Measurements from ENCODE around the gene YES1.

Gene YES1

DNA sequence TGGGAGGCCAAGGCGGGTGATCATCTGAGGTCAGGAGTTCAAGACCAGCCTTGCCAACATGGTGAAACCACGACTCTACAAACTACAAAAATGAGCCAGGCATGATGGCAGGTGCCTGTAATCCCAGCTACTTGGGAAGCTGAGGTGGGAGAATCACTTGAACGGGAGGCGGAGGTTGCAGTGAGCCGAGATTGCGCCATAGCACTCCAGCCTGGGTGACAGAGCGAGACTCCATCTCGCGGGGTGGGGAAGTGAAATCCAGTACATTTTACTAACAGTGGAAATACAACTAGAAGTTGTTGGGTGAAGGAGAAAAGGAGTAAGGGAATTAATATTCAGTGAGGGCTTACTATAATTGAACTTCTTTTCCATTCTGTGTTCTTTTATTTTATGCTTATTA is 86.4 kb downstream of the YES1 start:
- no peak for DNase-seq (ENCODE audit: low spot score)

DNA sequence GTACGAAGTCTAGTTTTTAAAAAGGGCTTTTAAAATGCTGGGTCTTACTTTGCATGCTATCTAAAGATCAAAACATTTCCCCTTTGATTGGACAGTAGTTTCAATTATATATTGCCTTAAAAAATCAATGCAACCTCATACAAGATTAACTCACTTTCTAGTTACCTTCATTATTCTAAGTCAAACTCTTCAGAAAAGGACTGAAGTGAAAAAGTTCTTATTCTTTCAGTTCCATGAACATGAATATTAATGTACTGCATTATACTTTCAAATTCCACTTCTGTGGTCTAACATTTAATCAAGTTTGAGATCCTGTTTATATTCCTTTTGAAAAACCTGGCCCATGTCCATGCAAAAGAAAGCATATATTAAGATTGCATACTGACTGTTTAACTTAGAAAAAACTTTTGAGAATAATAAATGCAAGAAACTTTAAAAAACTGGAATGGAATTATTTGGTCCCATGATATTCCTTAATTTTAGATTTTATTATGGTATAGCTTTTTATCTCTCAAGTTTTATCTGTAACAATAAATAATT is 88.4 kb downstream of the YES1 start:
- DNase-seq (ENCODE audit: low spot score), result no peak

DNA sequence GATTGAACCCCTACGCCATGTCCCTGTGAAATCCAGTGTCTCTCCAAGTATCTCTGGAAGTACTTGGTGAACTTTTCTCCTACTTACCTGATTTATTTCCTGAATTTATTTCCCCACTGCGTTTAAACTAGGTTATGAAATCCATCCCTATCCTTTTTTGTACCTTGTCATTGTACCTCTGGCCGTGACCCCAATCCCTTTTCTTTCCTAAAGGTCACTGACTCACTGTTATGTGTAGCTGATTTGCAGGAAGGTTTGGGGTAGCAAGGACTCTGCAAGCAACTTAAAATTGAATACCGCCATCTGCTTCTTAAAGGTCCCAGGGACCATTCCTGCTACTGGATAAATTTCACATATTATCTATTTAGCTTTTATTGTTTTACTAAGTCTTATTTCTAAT is 95.0 kb downstream of the YES1 start:
- DNase-seq (ENCODE audit: low spot score), result no peak

DNA sequence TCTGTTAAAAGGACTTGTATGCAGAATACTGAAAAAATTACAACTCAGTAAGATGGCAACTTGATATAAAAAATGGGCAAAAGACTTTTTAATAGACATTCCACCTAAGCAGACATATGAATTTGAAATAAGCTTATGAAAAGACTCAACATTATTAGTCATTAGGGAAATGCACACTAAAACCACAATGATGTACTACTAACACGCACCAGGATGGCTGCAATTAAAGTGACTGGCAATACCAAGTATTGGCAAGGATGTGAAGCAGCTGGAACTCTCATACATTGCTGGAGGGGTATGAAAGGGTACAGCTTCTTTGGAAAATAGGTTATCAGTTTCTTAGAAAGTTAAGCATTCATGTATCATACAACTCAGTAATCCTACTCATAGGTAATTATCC is 96.4 kb downstream of the YES1 start:
- no peak for DNase-seq (ENCODE audit: low spot score)

DNA sequence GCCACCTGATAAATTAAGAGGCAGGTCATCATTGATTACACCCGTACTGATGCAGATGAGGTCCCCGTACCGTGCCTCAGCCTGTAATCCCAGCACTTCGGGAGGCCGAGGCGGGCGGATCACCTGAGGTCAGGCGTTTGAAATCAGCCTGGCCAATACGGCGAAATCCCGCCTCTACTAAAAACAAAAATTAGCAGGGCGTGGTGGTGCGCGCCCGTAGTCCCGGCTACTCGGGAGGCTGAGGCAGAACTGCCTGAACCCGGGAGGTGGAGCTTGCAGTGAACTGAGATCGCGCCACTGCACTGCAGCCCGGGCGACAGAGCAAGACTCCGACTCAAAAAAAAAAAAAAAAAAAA is 98.9 kb downstream of the YES1 start:
- no peak for DNase-seq (ENCODE audit: low spot score)

DNA sequence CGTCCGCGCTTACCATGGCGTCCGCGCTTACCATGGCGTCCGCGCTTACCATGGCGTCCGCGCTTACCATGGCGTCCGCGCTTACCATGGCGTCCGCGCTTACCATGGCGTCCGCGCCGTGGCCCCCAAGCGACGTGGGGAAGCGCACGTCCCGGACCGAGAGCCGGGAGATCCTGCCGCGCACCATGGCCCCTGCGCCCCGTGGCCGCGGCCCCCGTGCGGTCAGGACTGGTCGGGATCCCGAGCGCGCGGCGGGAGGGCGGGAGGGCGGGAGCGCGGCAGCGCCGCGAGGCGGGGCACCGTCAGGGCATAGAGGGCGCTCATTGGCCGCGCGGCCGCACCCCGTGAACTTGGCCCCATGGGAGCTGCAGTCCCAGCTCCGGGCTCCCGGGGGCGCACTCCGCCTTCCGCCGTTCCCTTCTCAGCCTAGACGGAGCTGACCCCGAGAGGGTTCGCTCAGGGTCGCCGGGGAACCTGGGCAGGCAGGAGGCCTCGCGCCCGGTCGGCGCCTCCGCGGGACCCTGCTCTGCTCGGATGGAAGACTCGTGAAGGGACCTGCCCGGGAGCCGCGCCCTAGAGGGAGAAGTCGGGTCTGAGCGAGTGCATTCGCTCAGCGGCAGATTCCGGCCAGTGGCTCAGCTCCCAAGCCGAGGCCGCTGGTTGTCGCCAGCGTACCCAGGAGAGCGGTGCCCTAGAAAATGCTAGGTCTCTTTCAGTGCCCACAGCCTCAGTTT is 99.5 kb downstream of the YES1 start, which contains the start of gene ENOSF1:
Gene ENOSF1, minus strand, starts transcription at position 230 of the 734 bp plus-strand sequence. Its CDS starts 43 bp downstream, at position 187.
- DNase-seq (ENCODE audit: low spot score), result peak; percentile 80

DNA sequence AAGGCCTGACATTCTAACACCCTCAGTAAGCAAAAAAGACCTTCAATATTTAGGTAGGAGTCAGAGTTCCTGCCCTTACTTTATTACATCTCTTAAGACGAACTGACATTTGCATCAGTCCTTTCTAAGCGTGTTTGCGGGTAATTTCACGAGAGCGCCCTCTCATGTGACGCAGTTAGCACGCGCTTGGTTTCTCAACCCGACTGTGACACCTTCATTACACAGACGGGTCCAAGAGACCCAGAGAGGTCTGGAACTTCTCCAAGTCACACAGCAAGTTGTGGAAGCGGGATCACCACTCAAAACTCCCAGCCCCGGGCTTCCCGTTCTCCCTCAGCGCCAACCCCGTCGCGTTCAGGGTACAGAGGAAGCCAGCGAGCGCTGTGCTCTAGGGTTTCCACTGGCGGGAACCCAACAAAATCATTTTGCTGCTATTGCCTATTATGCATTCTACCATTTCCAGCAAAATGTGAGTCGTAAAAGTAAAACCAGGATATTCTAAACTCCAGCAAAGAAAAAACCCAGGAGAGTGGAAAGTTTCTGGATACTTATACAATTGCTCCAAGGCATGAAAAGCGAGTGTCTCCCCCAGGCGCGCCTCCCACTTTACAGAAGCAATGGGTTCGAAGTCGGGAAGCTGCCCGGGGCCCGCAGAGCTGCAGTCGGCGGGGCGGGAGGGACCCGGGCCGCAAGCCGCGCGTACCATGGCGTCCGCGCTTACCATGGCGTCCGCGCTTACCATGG is 100.2 kb downstream of the YES1 start:
- peak; percentile 58 for DNase-seq (ENCODE audit: low spot score)

DNA sequence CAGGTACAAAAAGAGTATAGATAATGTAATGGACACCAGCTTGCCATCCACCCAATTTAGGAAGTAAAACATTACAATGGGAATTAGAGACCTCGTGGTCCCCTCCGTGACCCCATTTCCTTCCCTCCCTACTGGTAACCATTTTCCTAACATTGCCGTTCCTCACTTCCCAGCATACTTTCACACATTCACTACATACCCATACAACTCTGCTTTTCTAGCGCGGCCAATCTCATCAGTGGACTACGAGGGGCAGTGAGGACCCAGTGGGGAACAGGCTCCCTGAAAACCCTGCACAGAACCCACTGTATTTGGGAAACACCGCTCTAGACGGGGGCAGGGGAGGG is 100.8 kb downstream of the YES1 start:
- no peak for DNase-seq (ENCODE audit: low spot score)

DNA sequence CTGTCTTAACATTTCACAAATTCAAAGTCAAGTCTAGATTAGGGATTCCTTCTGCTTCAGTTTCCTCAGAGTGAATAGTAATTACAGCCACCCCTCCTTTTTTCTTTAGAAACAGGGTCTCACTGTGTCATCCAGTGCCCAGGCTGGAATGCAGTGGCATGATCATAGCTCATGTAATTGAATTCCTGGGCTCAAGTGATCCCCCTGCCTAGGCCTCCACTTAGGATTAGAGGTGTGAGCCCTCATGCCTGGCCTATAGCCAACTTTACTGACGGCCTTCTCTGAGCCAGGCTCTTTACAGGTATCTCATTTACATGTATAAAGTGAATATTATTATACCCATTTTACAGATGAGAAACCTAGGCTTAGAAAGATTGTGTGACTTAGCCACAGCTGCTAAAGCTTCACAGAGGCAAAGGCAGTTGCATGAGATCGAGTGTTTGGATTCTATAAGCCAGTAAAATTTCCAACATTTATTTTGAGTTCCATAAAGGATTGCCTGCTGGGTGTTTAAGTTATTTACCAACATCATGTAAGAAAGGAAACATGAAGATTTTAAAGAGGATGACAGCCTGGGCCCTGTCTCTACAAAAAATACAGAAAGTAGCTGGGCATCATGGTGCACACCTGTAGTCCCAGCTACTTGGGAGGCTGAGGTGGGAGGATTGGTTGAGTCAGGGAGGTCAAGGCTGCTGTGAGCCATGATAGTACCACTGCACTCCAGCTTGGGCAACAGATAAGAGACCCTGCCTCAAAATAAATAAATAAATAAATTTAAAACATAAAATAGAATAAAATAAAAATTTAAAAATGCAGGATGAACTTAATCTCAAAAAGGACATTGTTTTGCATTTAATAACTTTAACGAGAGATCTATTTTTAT is 101.4 kb downstream of the YES1 start:
- DNase-seq (ENCODE audit: low spot score), result no peak

DNA sequence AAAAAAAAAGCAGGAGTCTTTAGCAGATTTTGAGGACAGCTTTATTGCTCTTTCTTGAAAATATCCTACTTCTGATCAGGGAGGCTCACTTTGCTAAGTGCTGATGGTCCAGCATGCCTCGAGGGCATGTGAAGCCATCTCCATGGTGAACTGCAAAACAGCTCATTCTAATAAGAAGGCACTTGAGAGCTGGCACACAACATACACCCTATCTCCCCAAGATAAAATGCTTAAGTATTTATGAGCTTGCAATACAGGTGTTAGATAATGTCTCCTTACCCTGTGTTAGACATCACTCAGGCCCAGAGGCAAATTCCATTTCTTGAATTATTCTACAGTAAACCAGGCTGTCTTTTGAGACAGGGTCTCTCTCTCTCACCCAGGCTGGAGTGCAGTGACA is 102.3 kb downstream of the YES1 start:
- no peak for DNase-seq (ENCODE audit: low spot score)

DNA sequence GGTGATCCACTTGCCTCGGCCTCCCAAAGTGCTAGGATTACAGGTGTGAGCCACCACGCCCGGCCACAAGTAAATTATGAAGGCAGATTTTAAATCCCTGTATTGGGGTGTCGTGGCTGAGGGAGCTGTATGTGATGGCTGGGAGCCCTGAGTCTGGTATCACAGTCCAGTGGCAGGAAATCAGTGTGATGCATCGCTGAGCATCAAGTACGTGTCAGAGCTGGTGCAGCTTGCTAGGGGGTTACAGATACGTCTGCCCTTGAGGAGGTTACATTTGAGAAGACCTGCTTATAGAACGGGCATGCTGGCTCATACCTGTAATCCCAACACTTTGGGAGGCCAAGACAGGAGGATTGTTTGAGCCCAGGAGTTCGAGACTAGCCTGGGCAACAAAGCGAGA is 103.9 kb downstream of the YES1 start:
- DNase-seq (ENCODE audit: low spot score), result no peak

DNA sequence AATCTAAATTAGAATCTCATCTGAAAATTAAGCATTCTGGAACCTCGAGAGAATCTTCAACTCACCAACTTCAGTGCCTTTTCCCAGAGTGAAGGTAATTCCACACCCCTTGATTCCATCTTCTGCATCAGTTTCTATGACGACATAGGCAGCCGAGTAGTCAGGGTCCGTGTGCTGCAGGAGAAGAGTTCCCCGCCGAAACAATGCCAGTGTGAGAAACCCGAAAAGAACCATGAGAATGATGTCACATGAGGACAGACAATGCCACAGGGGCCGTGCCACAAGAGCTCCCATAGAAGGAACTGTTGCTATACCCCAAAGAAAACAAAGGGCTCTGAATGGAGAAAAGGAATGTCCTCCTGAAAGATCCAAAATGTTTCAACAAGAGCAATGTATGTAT is 105.6 kb downstream of the YES1 start:
- DNase-seq (ENCODE audit: low spot score), result no peak

DNA sequence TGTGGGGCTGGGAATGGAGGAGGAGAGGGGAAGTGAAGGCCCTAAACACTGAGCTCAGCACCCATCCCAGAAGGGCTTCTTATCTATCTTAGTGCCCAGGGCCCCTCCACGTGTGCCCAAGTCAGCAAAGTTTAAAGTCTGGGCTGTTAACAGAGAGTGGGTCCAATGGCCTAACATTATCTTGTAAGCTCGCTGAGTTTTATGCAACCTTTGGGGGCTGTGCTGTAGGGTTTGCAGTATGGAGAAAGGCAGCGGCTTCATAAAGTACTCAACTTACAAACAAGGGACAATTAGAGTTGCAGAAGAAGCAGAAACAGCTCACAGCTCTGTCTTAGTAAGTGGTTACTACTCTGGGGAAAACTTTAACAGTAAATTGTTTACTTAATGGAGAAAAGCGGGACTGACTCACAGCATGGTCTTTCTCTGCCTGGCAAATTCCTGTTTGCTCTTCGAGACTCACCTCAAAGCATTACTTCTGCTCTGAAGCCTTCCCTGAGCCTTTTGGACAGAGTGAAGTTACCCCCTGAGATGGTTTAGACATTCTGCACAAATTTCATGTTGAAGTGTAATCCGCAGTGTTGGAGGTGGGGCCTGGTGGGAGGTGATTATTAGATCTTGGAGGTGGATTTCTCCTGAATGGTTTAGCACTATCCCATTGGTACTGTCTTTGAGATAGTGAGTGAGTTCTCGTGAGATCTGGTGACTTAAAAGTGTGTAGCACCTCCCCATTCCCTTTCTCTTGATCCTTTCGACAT is 108.7 kb downstream of the YES1 start:
- DNase-seq (ENCODE audit: low spot score), result no peak

DNA sequence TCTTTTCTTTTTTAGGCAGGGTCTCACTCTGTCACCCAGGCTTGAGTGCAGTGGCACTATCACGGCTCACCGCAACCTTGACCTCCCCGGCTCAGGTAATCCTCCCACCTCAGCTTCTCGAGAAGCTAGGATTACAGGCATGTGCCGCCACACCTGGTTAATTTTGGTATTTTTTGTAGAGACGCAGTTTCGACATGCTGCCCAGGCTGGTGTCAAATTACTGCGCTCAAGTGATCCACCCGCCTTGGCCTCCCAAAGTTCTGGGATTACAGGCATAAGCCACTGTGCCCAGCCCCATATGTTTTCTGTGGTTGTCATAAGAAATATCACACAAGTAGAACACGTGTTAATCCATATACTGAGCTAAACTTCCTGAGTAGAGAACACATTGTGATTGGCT is 114.2 kb downstream of the YES1 start:
- DNase-seq (ENCODE audit: low spot score), result no peak

DNA sequence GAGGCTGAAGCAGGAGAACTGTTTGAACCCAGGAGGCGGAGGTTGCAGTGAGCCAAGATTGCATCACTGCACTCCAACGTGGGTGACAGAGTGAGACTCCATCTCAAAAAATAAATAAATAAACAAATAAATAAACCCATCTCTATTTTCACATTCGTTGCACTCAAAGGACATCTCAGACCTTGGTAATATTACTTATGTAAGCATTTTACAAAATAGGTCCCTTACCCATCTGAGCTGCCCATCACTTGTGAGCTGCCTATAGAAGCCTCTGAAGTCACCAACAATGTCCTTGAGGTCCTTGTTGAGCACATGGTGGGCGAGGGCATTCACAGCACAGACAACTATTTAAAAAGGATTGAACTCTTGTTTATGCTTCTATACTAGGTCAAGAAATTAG is 115.0 kb downstream of the YES1 start:
- no peak for DNase-seq (ENCODE audit: low spot score)

DNA sequence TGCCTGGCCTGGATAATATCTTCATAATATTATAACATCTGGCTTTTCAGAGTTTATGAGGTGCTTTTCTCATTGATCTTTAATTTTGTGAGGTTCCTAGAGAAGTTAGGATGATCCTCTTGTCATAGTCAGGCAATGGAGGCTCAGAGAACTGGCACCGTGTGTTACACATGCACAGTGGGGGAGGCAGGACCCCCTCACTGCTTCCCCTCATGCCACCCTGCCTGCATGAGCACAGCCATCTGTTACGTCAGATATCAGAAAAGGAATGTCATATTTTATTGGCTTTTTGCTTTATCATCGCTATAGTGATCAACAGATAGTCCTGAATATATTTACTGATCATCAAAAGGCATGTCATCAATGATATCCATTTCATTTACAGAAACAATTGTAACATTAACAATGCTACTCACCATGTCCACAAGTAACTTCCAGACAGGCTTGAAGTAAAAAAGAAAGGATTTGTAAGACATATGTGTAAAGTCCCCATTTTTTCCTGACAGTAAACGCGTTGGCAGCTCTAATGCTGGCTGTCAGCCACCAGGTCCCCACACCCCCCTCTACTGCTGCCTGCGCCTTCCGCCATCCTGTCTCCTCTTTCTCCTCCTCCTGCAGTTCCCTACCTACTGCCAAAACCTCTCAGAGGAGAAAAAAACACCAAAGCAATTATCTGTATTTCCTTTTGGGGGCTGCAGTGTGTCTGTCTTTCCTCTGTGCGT is 118.4 kb downstream of the YES1 start:
- DNase-seq (ENCODE audit: low spot score), result no peak

DNA sequence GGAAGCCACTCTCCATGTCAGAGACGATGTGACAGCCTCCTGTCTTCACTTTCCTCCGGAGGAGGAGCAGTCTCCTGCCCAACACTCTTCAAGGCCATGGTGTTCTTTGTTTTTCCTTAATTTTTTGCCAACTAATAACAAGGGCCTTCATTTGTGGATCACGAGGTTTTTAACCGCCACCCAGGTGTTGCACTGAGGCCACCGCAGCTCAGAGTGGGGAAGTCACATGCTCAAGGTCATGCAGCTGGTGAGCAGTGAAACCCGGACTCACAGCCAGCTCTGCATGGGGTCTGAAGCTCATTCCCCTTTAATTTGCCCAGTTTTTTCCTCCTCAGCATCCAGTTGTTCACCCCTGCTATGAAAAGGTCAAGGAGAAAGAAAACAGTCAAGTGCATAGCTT is 119.2 kb downstream of the YES1 start:
- no peak for DNase-seq (ENCODE audit: low spot score)

DNA sequence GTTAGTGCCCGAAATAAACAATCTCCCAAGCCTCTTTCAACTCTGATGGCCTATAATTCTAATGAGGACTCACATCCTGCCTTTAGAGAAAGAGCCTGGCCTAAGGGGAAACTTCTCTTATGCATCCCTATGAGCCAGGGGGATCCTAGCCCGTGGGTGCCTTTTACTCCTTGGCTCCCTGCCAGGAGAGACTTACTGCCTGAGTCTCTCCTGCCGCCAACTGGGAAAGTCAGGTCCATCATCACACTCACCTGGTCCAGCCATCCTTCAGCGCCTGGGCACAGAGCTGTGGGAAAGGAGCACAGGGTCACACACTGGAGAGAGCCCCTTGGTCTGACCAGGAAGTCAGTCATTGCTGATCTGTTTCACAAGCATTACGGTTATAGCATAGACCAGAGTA is 123.7 kb downstream of the YES1 start:
- DNase-seq (ENCODE audit: low spot score), result no peak

DNA sequence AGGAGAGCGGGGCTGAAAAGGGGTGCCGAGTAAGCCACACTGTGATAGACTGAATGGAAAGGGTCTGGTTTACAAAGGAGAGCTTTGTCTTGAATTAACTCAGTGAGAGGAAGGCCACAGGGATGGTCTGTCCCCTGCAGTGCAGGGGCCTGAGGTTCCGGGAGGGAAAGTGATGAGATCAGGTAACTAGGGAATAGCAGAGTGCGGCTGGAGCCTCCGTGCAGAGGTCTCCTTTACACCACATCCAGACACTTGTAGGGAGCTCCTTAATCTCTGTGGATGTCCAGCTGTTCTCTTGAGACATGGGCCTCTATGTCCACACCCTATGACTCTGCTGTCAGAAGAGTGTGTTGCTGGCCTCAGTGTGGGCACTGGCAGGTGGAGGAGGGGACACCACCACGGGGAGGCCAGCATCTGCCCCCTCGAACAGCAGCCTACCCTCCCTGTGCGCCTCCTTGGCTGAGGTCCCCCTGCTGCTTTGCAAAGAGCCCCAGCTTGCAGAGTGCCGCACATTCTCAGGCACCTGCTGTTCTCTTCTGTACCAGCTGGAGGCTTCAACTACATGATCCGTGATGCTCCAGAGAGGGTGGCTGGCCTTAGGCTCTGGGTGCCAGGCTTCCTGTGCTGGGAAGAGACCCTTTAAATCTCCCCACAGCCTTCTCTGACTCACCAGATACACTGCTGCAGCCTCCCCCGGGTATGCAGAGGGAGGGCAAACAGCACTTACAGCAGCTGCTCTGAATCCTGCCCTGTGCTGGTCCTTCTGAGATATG is 125.5 kb downstream of the YES1 start:
- no peak for DNase-seq (ENCODE audit: low spot score)

DNA sequence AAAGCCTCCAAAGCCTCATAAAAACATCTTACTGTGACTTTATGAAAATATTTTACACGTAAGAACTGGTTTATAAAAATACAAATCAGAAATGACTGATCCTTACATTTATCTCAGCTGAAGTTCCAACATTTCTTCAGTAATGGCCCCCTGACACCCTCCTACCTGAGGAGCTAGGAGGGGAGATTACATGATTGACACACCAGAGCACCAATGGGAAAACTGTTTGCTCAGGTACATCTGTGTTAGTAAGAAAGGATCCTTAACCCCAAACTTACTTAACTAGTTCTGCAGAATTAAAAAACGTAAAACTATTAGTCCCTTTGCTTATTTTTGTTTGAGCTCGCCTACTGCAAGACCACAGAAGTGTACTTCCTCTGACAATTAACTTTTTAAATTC is 126.6 kb downstream of the YES1 start:
- DNase-seq (ENCODE audit: low spot score), result no peak
